GM20000 (cell line): ENCODE data around the gene TBCK.
"Not testable (repeated sequence)": the region's sequence is repeated elsewhere in the genome, so short reads cannot be mapped to it uniquely, and the experiment has no call there.

Experiments used
- DNase-seq: peaks from one replicate; pipeline ENCODE4 v3.0.0; 2012; ENCODE audit warnings: low spot score
- TF ChIP-seq, protein P1 (sequence below): IDR thresholded peaks from 2 replicates; pipeline ENCODE4 v1.5.1; 2012; ENCODE audit warnings: mild to moderate bottlenecking, control low read depth; ENCODE audit errors: extremely low read depth, missing control alignments

TBCK gene

DNA sequence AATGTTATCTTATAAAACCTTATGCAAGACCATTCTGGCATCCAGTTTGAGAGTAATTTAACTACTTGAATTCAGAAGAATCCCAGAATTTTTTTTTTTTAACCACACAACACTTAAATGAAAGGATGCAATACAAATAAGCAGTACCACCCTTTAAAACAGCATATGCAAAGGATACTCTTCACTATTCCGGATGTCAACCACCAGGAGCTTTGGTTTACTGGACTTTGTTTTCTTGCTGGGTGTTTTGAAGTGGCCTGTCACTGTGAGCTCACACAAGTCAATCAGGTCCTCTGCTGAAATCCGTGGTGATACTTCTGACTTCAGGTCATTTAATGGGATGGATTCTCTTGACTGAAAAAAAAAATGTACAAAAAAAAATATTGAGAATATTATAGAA, 200.0 kb downstream of the TBCK start:
- no peak for DNase-seq
- TF ChIP-seq, protein P1, sequence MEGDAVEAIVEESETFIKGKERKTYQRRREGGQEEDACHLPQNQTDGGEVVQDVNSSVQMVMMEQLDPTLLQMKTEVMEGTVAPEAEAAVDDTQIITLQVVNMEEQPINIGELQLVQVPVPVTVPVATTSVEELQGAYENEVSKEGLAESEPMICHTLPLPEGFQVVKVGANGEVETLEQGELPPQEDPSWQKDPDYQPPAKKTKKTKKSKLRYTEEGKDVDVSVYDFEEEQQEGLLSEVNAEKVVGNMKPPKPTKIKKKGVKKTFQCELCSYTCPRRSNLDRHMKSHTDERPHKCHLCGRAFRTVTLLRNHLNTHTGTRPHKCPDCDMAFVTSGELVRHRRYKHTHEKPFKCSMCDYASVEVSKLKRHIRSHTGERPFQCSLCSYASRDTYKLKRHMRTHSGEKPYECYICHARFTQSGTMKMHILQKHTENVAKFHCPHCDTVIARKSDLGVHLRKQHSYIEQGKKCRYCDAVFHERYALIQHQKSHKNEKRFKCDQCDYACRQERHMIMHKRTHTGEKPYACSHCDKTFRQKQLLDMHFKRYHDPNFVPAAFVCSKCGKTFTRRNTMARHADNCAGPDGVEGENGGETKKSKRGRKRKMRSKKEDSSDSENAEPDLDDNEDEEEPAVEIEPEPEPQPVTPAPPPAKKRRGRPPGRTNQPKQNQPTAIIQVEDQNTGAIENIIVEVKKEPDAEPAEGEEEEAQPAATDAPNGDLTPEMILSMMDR: no peak

DNA sequence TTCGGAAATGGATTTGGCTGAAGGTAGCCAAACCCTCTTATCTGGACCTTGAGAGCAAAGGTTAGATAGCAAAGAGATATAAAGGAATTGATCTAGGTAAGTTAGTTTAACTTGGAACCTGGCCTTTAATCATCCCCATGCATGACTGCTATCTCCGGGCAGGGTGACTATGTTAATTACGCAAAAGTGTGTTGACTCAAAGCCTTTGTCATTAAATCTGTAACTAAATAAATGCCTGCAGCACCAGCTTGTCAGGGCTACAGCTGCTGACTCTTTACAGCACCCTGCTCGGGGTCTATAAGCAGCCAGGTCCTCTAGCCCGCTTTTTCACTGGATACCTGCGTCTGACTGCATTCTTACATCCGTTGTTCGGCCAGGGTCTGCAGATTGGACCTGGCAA, 201.7 kb downstream of the TBCK start:
- DNase-seq: no peak
- TF ChIP-seq, protein P1: no peak

DNA sequence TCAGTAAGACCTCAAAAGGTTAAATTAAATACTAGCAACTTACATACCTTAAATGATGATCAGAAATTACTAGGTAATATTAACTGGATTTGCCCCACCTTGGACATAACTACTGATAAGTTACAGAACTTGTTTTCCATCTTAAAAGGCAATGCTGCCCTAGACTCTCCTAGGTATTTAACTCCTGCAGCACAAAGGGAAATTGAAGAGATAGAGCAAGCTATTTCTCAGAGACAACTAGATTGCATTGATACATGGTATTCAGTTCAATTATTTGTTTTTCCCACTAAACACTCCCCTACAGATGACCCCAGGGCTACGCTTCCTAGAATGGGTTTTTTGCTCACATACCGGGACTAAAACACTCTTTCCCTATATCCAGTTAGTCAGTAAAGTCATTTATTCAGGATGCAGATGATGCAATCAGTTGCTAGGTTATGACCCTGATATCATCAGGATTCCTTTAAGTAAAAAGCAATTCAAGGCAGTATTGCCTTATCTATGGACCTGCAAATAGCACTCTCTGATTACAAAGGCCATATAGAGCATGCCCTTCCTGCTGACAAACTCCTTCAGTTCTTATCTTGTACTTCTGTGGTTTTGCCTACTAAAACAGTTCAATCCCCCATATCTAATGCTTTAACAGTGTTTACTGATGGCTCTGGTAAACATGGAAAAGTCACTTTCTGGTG, 204.1 kb downstream of the TBCK start:
- DNase-seq: not testable (repeated sequence)

DNA sequence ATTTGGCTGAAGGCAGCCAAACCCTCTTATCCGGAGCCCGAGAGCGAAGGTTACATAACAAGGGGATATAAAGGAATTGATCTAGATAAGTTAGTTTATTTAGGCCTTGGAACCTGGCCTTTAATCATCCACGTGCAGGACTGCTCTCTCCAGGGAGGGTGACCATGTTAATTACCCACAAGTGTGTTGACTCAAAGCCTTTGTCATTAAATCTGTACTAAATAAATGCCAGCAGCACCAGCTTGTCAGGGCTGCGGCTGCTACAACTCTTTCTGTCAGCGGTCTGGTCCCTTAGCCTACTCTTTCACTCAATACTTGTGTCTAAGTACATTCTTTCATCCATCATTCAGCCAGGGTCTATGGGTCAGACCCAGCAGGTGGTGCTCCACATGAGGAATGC, 206.1 kb downstream of the TBCK start:
- DNase-seq: no peak
- TF ChIP-seq, protein P1: no peak

DNA sequence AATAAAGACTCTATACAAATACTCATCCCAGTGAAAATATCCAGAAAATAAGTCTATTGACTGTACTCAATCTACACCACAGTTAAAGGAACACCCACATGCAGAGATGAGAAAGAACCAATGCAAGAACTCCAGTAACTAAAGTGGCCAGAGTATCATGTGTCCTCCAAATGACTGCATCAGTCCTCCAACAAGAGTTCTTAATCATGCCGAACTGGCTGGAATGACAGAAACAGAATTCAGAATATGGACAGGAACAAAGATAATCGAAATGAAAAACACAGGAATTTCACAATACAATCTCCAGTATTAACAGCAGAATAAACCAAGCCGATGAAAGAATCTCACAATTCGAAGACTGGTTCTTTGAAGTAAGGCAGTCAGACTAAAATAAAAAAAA, 210.3 kb downstream of the TBCK start:
- TF ChIP-seq, protein P1: no peak
- no peak for DNase-seq

DNA sequence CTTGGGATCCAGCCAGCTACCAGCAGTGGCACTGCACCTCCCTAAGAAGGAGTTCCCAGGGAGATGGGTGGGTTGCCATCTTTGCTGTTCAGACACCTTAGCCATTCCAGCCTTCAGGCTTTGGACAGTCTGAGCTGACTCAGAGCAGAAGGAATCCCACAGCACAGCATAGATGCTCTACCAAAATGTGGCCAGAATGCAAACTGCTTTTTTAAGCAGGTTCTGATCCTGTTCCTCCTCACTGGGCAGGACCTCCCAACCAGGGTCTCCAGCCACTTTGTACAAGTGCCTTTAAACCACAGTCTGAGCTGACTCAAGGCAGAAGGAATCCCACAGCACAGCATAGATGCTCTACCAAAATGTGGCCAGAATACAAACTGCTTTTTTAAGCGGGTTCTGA, 211.7 kb downstream of the TBCK start:
- no peak for DNase-seq
- TF ChIP-seq, protein P1: no peak

DNA sequence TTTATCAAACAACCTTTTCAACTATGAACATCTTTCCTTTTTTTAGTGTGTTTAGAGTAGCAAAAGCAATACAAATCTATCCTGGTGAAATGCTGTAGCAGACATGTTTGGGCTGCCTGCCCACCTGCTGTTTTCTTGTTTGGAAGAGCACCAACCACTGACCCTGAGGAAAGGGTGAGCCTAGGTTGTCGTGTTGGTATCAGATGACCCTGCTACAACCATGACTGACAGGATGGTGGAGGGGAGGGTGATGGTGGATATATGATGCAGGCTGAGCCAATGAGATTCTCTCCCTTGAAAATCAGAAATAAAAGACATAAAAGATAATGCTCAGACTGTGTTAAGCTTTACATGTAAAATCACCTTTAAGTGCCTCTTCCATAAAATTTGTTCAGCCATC, 219.6 kb downstream of the TBCK start:
- DNase-seq: no peak
- TF ChIP-seq, protein P1: no peak

DNA sequence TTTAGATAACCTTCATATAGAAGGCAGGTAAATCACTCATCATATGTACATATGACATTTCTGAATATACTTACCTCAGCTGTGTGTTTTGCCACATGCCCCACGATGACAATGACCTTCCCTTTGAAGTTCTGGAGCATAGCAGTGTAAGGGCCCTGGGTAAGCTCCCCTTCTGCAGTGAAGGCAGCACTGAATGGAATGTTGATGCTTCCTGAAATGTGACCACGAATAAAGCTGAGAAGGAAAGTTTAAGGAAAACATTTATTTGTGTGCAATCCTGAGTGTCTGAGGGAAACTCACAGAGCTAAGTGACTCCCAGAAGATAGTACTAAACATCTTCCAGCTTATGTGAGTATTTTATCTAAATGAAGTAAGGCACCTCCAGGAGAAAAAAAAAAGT, 220.6 kb downstream of the TBCK start:
- no peak for DNase-seq
- TF ChIP-seq, protein P1: no peak
